ENCODE measurements around the gene TANGO2. TPM values are rescaled to one million over a fixed set of nuclear protein-coding genes. Genes with fewer than 3 reads are reported as not detected.
"Not testable (repeated sequence)": the region's sequence is repeated elsewhere in the genome, so short reads cannot be mapped to it uniquely, and the experiment has no call there.

TANGO2 gene
- total and polyA plus RNA-seq, 2 experiments from 2014 or later, result 18.7 to 21.9 TPM

- H3K9me3 ChIP-seq (ENCODE audit: low read depth), result no peaks in the 10 kb centered on the region
- no peak for TF ChIP-seq CTCF (IDR thresholded peaks at IDR 0.05; ENCODE audit: low read depth, low read length)
- peaks cover 5% of the 10 kb centered on the region for H3K4me1 ChIP-seq (ENCODE audit: low read depth)
- H3K4me3 ChIP-seq, result no peak overlapping the region
- H3K27me3 ChIP-seq, result no peaks in the 10 kb centered on the region
- DNase-seq (ENCODE audit: low read depth in 1 of 2, low spot score in 1 of 2), result no peak
- no peak overlapping the region for H3K27ac ChIP-seq
- H3K36me3 ChIP-seq, result no peaks in the 10 kb centered on the region
These were observed 43.2 kb downstream of the TANGO2 start for GRCh38 chr22:20064140-20064480.

GRCh38 chr22:20064545-20065262 is 43.8 kb downstream of the TANGO2 start:
- H3K4me1 ChIP-seq (ENCODE audit: low read depth), result no peaks in the 10 kb centered on the region
- no peak overlapping the region for H3K4me3 ChIP-seq
- H3K36me3 ChIP-seq, result no peaks in the 10 kb centered on the region
- no peak for DNase-seq (ENCODE audit: low read depth in 1 of 2, low spot score in 1 of 2)
- TF ChIP-seq CTCF (IDR thresholded peaks at IDR 0.05; ENCODE audit: low read depth, low read length), result no peak
- H3K27me3 ChIP-seq, result no peaks in the 10 kb centered on the region
- no peaks in the 10 kb centered on the region for H3K9me3 ChIP-seq (ENCODE audit: low read depth)
- H3K27ac ChIP-seq, result no peak overlapping the region

- Histone ChIP-seq H3K27me3 (no peaks in the 10 kb centered on the region), H3K9me3 (ENCODE audit: low read depth) (no peaks in the 10 kb centered on the region), H3K27ac (no peak overlapping the region), H3K36me3 (no peaks in the 10 kb centered on the region), H3K4me1 (ENCODE audit: low read depth) (no peaks in the 10 kb centered on the region), H3K4me3 (no peak overlapping the region)
- no peak for DNase-seq (ENCODE audit: low read depth in 1 of 2, low spot score in 1 of 2)
- no peak for TF ChIP-seq CTCF (IDR thresholded peaks at IDR 0.05; ENCODE audit: low read depth, low read length)
These were observed 45.1 kb downstream of the TANGO2 start for GRCh38 chr22:20065896-20066616.

GRCh38 chr22:20066617-20067383 is 45.9 kb downstream of the TANGO2 start:
- Histone ChIP-seq H3K27me3 (no peaks in the 10 kb centered on the region), H3K4me1 (ENCODE audit: low read depth) (no peaks in the 10 kb centered on the region), H3K4me3 (no peak overlapping the region), H3K9me3 (ENCODE audit: low read depth) (no peaks in the 10 kb centered on the region), H3K27ac (no peak overlapping the region), H3K36me3 (no peaks in the 10 kb centered on the region)
- DNase-seq (ENCODE audit: low read depth in 1 of 2, low spot score in 1 of 2), result no peak
- no peak for TF ChIP-seq CTCF (IDR thresholded peaks at IDR 0.05; ENCODE audit: low read depth, low read length)

- not testable (repeated sequence) for H3K4me1 ChIP-seq (ENCODE audit: low read depth); H3K27ac ChIP-seq; H3K4me3 ChIP-seq; H3K36me3 ChIP-seq; H3K9me3 ChIP-seq (ENCODE audit: low read depth); DNase-seq (ENCODE audit: low read depth in 1 of 2, low spot score in 1 of 2); H3K27me3 ChIP-seq
These were observed 46.4 kb downstream of the TANGO2 start for GRCh38 chr22:20067384-20067682.

- no peak overlapping the region for H3K4me3 ChIP-seq
- no peak for TF ChIP-seq CTCF (IDR thresholded peaks at IDR 0.05; ENCODE audit: low read depth, low read length)
- no peaks in the 10 kb centered on the region for H3K4me1 ChIP-seq (ENCODE audit: low read depth)
- H3K27ac ChIP-seq, result no peak overlapping the region
- H3K9me3 ChIP-seq (ENCODE audit: low read depth), result no peaks in the 10 kb centered on the region
- H3K36me3 ChIP-seq, result no peaks in the 10 kb centered on the region
- DNase-seq (ENCODE audit: low read depth in 1 of 2, low spot score in 1 of 2), result no peak
- H3K27me3 ChIP-seq, result no peaks in the 10 kb centered on the region
These were observed 47.7 kb downstream of the TANGO2 start for GRCh38 chr22:20068640-20069039.

Data from cardiac muscle cell (in vitro differentiated cells and primary cell).